H9 (cell line): Measurements from ENCODE around the gene CCDC78. TPM values are rescaled to one million over a fixed set of nuclear protein-coding genes. Genes with fewer than 3 reads are reported as not detected.

ENCODE experiments used
- DNase-seq: peaks from one replicate; pipeline ENCODE4 v3.0.0-alpha.2; 2017
- H2AFZ ChIP-seq: one replicate; pipeline ENCODE4 v1.6.1; 2013; ENCODE audit warnings: mild to moderate bottlenecking, low read length, control low read depth, moderate library complexity
- H2AK5ac ChIP-seq: 2 replicates; pipeline ENCODE4 v1.6.1; 2013; ENCODE audit warnings: low read length, control low read depth, mixed read lengths; ENCODE audit not compliant: insufficient read length
- H2BK120ac ChIP-seq: one replicate; pipeline ENCODE4 v1.6.1; 2013; ENCODE audit warnings: low read depth, mild to moderate bottlenecking, low read length, control low read depth, inconsistent platforms; ENCODE audit not compliant: poor library complexity, severe bottlenecking
- H2BK12ac ChIP-seq: 2 replicates; pipeline ENCODE4 v1.6.1; 2013; ENCODE audit warnings: low read length, control low read depth, mixed read lengths, low read depth; ENCODE audit not compliant: insufficient read length
- H2BK15ac ChIP-seq: 2 replicates; pipeline ENCODE4 v1.6.1; 2013; ENCODE audit warnings: low read depth, low read length, control low read depth
- H2BK20ac ChIP-seq: one replicate; pipeline ENCODE4 v1.6.1; 2013; ENCODE audit warnings: low read depth, mild to moderate bottlenecking, low read length, control low read depth, inconsistent platforms; ENCODE audit not compliant: poor library complexity, severe bottlenecking
- H2BK5ac ChIP-seq: 2 replicates; pipeline ENCODE4 v1.6.1; 2013; ENCODE audit warnings: low read length, control low read depth, mixed read lengths; ENCODE audit not compliant: insufficient read length
- H3K14ac ChIP-seq: 2 replicates; pipeline ENCODE4 v1.6.1; 2013; ENCODE audit warnings: low read length, control low read depth; ENCODE audit not compliant: insufficient read depth
- H3K18ac ChIP-seq: 2 replicates; pipeline ENCODE4 v1.6.1; 2013; ENCODE audit warnings: low read depth, mild to moderate bottlenecking, mixed read lengths, low read length, control low read depth; ENCODE audit not compliant: insufficient read length
- H3K23ac ChIP-seq: 2 replicates; pipeline ENCODE4 v1.6.1; 2013; ENCODE audit warnings: low read length, control low read depth, mixed read lengths, low read depth; ENCODE audit not compliant: insufficient read length
- H3K23me2 ChIP-seq: 2 replicates; pipeline ENCODE4 v1.6.1; 2013; ENCODE audit warnings: low read depth, mild to moderate bottlenecking, mixed read lengths, low read length, control low read depth; ENCODE audit not compliant: insufficient read length, poor library complexity, severe bottlenecking
- H3K27ac ChIP-seq: 2 replicates; pipeline ENCODE4 v1.5.1; 2013; ENCODE audit warnings: low read length, control low read depth, mixed read lengths, low read depth; ENCODE audit not compliant: insufficient read length
- H3K27me3 ChIP-seq: 2 replicates; pipeline ENCODE4 v1.6.1; 2013; ENCODE audit warnings: low read length, control low read depth, inconsistent platforms; ENCODE audit not compliant: insufficient read depth
- H3K4ac ChIP-seq: 2 replicates; pipeline ENCODE4 v1.6.1; 2013; ENCODE audit warnings: low read depth, mild to moderate bottlenecking, control low read depth, inconsistent platforms, low read length, moderate library complexity
- H3K4me1 ChIP-seq: 2 replicates; pipeline ENCODE4 v1.6.1; 2013; ENCODE audit warnings: low read length, control low read depth, inconsistent platforms; ENCODE audit not compliant: insufficient read depth
- H3K4me2 ChIP-seq: 2 replicates; pipeline ENCODE4 v1.6.1; 2013; ENCODE audit warnings: low read length, control low read depth, mixed read lengths; ENCODE audit not compliant: insufficient read length, insufficient read depth
- H3K56ac ChIP-seq: 2 replicates; pipeline ENCODE4 v1.6.1; 2013; ENCODE audit warnings: low read depth, mild to moderate bottlenecking, mixed read lengths, low read length, control low read depth; ENCODE audit not compliant: insufficient read length
- H3K79me1 ChIP-seq: 2 replicates; pipeline ENCODE4 v1.6.1; 2013; ENCODE audit warnings: low read depth, mild to moderate bottlenecking, moderate library complexity, low read length, control low read depth, inconsistent platforms; ENCODE audit not compliant: insufficient read depth, poor library complexity, severe bottlenecking
- H3K79me2 ChIP-seq: 2 replicates; pipeline ENCODE4 v1.6.1; 2013; ENCODE audit warnings: low read length, control low read depth, inconsistent platforms; ENCODE audit not compliant: insufficient read depth
- H3K9ac ChIP-seq: 2 replicates; pipeline ENCODE4 v1.6.1; 2013; ENCODE audit warnings: low read length, control low read depth, mixed read lengths; ENCODE audit not compliant: insufficient read length; ENCODE audit errors: extremely low read depth
- H3K9me3 ChIP-seq: one replicate; pipeline ENCODE4 v1.6.1; 2013; ENCODE audit warnings: low read depth, low read length, inconsistent platforms; ENCODE audit not compliant: control insufficient read depth
- H3T11ph ChIP-seq: one replicate; pipeline ENCODE4 v1.6.1; 2013; ENCODE audit warnings: mild to moderate bottlenecking, low read length, control low read depth, inconsistent platforms
- H4K20me1 ChIP-seq: one replicate; pipeline ENCODE4 v1.6.1; 2013; ENCODE audit not compliant: control insufficient read depth, insufficient read length, insufficient read depth
- H4K5ac ChIP-seq: 2 replicates; pipeline ENCODE4 v1.6.1; 2013; ENCODE audit warnings: low read depth, mild to moderate bottlenecking, mixed read lengths, low read length, control low read depth; ENCODE audit not compliant: insufficient read length
- H4K8ac ChIP-seq: replicated peaks from 2 replicates; pipeline ENCODE4 v1.6.1; 2013; ENCODE audit warnings: low read length, control low read depth, mixed read lengths, low read depth; ENCODE audit not compliant: insufficient read length
- H4K91ac ChIP-seq: 2 replicates; pipeline ENCODE4 v1.6.1; 2013; ENCODE audit warnings: low read depth, mild to moderate bottlenecking, moderate library complexity, mixed read lengths, low read length, control low read depth; ENCODE audit not compliant: insufficient read length
- H3K27ac Mint-ChIP-seq, 3 experiments: 2 replicates in 2 of 3; 3 replicates in 1 of 3; pipeline ENCODE4 v1.8.0; 2020 to 2021; ENCODE audit warnings: mixed read lengths in 3 of 3, mild to moderate bottlenecking in 1 of 3, moderate library complexity in 1 of 3
- H3K27me3 Mint-ChIP-seq: 2 replicates; pipeline ENCODE4 v1.8.0; 2021; ENCODE audit warnings: low read depth, mild to moderate bottlenecking, moderate library complexity, mixed read lengths
- H3K36me3 Mint-ChIP-seq, 3 experiments: 2 replicates in 2 of 3; 3 replicates in 1 of 3; pipeline ENCODE4 v1.8.0; 2020 to 2021; ENCODE audit warnings: low read depth in 3 of 3, mixed read lengths in 3 of 3; ENCODE audit not compliant: insufficient read depth in 1 of 3
- H3K4me1 Mint-ChIP-seq, 2 experiments: 2 replicates each; pipeline ENCODE4 v1.8.0; 2020; ENCODE audit warnings: mixed read lengths in 2 of 2
- H3K4me3 Mint-ChIP-seq, 2 experiments: 2 replicates in 1 of 2; 3 replicates in 1 of 2; pipeline ENCODE4 v1.8.0; 2020 to 2021; ENCODE audit warnings: mild to moderate bottlenecking in 2 of 2, mixed read lengths in 2 of 2, moderate library complexity in 1 of 2
- H3K9me3 Mint-ChIP-seq, 2 experiments: 2 replicates in 1 of 2; 3 replicates in 1 of 2; pipeline ENCODE4 v1.8.0; 2020; ENCODE audit warnings: mild to moderate bottlenecking in 2 of 2, mixed read lengths in 2 of 2, moderate library complexity in 1 of 2
- WGBS: extraction: QIAGEN DNeasy Blood & Tissue Kit; methylation state at CpG from one replicate; pipeline ENCODE4 v1.1.7; 2013; ENCODE audit warnings: missing lambda C conversion rate, low lambda C conversion rate, mixed read lengths; ENCODE audit not compliant: insufficient read length; ENCODE audit errors: extremely low coverage; 5-methylcytosine and 5-hydroxymethylcytosine counted together
- total RNA-seq: library from RNA; stranded (reverse); gene quantifications from 2 replicates; pipeline ENCODE4 v1.2.1, GENCODE V29; 2021
- TF ChIP-seq, protein P1 (sequence below): fragments of 200-600 bp; sonication (generic); conservative IDR thresholded peaks from 3 replicates; pipeline ENCODE4 v1.8.0; 2021; ENCODE audit warnings: antibody characterized with exemption, mild to moderate bottlenecking

CCDC78 gene
- total RNA-seq, 1 experiment from 2014 or later: 12.1 TPM

GRCh38 chr16:673399-673991 lies 52.7 kb downstream of the CCDC78 start:
- Histone ChIP-seq H2BK5ac (no peak overlapping the region), H3K27me3 (no peaks in the 10 kb centered on the region), H2BK15ac (no peak overlapping the region), H3K23me2 (peaks cover 6% of the 10 kb centered on the region), H3K4me1 (no peaks in the 10 kb centered on the region), H2BK120ac (no peak overlapping the region), H2AK5ac (no peak overlapping the region), H3K79me1 (no peaks in the 10 kb centered on the region), H4K8ac (no peak overlapping the region), H2BK20ac (no peak overlapping the region), H3K14ac (no peak overlapping the region), H3K79me2 (no peaks in the 10 kb centered on the region; the same call in 1 of the 2 replicates), H4K5ac (no peak overlapping the region), H3K27ac (no peak overlapping the region), H3K4ac (no peak overlapping the region), H3T11ph (no peak overlapping the region), H3K56ac (no peak overlapping the region), H2AFZ (no peak overlapping the region), H3K9me3 (no peaks in the 10 kb centered on the region), H4K91ac (no peak overlapping the region), H2BK12ac (no peak overlapping the region), H3K18ac (no peak overlapping the region), H3K4me2 (no peak overlapping the region), H3K9ac (no peak overlapping the region), H4K20me1 (no peaks in the 10 kb centered on the region), H3K23ac (no peak overlapping the region)
- Mint-ChIP-seq H3K36me3 (peaks cover 11 to 27% (median 27%) of the 10 kb centered on the region in 3 experiments; a peak in 6 of 7 replicates), H3K4me3 (no peak overlapping the region), H3K27me3 (peaks cover 3% of the 10 kb centered on the region; the same call in 1 of the 2 replicates), H3K9me3 (no peaks in the 10 kb centered on the region), H3K4me1 (peaks cover 11 to 15% of the 10 kb centered on the region in 2 experiments), H3K27ac (no peak overlapping the region)
- DNase-seq: no peak
- WGBS: no CpG with 5 or more reads among the region's 18 CpGs
- TF ChIP-seq, protein P1, sequence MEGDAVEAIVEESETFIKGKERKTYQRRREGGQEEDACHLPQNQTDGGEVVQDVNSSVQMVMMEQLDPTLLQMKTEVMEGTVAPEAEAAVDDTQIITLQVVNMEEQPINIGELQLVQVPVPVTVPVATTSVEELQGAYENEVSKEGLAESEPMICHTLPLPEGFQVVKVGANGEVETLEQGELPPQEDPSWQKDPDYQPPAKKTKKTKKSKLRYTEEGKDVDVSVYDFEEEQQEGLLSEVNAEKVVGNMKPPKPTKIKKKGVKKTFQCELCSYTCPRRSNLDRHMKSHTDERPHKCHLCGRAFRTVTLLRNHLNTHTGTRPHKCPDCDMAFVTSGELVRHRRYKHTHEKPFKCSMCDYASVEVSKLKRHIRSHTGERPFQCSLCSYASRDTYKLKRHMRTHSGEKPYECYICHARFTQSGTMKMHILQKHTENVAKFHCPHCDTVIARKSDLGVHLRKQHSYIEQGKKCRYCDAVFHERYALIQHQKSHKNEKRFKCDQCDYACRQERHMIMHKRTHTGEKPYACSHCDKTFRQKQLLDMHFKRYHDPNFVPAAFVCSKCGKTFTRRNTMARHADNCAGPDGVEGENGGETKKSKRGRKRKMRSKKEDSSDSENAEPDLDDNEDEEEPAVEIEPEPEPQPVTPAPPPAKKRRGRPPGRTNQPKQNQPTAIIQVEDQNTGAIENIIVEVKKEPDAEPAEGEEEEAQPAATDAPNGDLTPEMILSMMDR: no peak
